Fibroblast of lung (primary cell): ENCODE measurements around the gene ITPR2.

ENCODE experiments used
- EZH2 ChIP-seq: IDR thresholded peaks from 2 replicates; pipeline ENCODE4 v1.5.1; 2012; ENCODE audit warnings: low read length, control low read depth, mild to moderate bottlenecking; ENCODE audit errors: missing control alignments
- TF ChIP-seq, protein P1 (sequence below), 2 donors: IDR thresholded peaks in 1 of 2; conservative IDR thresholded peaks in 1 of 2; 1 replicate in 1 of 2; 2 replicates in 1 of 2; pipeline ENCODE4 v1.5.1; 2011 to 2012; ENCODE audit warnings: low read length in 2 of 2, control low read depth in 1 of 2, inconsistent platforms in 1 of 2, low read depth in 1 of 2, mild to moderate bottlenecking in 1 of 2

DNA sequence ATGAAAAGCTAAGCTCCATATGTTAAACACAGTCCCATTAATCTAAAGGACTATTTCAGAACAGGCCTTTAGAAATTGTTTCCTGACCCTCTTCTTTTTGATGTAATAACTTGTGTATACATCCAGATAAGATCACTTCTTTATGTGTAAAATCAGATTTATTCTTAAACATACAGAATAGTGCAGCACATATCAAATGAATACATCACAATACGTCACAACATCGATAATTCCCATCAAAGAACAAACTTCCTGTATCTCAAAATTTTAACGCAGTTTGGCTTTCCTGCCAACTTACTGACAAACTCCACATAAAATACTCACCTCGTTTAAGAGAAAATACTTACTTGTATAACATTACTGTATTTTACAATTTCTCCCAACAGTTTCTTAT, 108.7 kb downstream of the ITPR2 start:
- TF ChIP-seq, protein P1, sequence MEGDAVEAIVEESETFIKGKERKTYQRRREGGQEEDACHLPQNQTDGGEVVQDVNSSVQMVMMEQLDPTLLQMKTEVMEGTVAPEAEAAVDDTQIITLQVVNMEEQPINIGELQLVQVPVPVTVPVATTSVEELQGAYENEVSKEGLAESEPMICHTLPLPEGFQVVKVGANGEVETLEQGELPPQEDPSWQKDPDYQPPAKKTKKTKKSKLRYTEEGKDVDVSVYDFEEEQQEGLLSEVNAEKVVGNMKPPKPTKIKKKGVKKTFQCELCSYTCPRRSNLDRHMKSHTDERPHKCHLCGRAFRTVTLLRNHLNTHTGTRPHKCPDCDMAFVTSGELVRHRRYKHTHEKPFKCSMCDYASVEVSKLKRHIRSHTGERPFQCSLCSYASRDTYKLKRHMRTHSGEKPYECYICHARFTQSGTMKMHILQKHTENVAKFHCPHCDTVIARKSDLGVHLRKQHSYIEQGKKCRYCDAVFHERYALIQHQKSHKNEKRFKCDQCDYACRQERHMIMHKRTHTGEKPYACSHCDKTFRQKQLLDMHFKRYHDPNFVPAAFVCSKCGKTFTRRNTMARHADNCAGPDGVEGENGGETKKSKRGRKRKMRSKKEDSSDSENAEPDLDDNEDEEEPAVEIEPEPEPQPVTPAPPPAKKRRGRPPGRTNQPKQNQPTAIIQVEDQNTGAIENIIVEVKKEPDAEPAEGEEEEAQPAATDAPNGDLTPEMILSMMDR (conservative IDR thresholded peaks at IDR 0.05 in 1 of 2, IDR thresholded peaks at IDR 0.05 in 1 of 2; ENCODE audit: low read depth in 1 of 2, low read length in 2 of 2): no peak
- no peak for TF ChIP-seq EZH2
